HG02798 (cell line): ENCODE measurements around the gene CKS2.

ENCODE experiments used
- ATAC-seq: cut with Tn5 transposase; IDR thresholded peaks from one replicate; pipeline ENCODE4 v1.9.1; 2021; ENCODE audit warnings: mild to moderate bottlenecking; ENCODE audit not compliant: unreplicated experiment, poor library complexity

The CKS2 gene

GRCh38 chr9:89363921-89364665 lies 53.1 kb downstream of the CKS2 start:
- no peak for ATAC-seq

DNA sequence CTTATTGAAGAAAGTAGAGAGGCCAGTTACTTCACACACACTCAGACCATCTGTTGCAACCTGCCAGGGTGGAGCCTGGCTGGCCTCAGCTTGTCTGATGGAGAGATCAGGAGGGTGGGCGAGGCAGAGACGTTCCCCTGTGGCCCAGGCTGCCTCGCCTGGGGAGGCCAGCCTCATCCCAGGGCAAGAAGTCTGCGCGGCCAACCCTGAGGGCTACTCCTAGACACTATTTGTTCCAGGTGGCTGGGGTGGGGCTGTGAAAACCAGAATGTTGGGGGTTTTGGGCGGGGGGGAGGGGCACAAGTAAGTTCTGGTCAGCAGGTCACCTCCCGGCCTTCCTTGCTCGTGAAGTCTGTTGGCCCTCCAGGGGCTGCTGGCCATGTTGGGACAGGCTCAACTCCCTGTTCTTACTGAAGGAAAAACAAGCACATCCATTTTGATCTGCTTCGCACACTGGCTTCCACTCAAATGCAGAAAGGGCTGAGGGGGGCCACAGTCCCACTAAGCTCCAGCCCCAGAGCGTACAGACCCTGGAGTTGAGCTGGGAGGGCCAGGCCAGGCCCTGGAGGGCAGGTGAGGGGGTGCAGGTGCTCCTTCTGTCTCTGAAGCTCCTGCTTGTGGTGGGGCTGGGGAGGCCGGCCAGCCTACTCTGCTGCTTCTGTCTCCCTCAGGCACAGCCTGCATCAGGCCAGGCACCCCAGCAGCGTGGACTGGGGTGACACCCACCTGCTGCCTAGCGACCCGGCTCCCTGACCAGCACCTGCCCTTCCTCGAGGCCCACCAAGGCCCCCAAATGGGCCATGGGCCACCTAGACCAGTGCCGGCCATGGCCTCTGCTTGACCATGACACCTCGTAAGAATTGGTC lies 53.9 kb downstream of the CKS2 start:
- ATAC-seq, result no peak

DNA sequence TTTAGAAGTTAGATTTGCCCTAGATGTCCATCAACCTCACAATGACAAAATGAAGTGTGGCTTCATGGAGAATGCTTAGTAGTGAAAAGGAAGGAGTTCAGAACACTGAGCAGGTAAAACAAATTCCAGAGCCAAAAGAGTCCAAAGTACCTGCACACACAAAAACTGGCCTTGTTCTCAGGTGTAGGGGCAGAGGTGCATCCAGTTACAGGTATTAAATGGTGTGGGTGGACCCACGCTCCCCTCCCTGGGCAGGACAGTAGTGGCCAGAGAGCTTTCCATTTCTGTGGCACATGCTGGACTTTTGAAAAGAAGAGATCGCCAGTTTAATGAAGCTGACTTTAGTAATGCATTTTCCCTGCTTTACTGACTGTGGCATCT lies 54.5 kb downstream of the CKS2 start:
- ATAC-seq, result no peak
